AG10803 (cell line): ENCODE results near the gene TAC3.
"Not testable (repeated sequence)": the region's sequence is repeated elsewhere in the genome, so short reads cannot be mapped to it uniquely, and the experiment has no call there.

ENCODE experiments used
- DNase-seq: peaks from one replicate; pipeline ENCODE4 v3.0.0; 2010; ENCODE audit warnings: low read depth
- H3K4me3 ChIP-seq: 2 replicates; pipeline ENCODE4 v1.5.1; 2011; ENCODE audit warnings: mild to moderate bottlenecking, low read length, control low read depth
- CTCF ChIP-seq: conservative IDR thresholded peaks from 2 replicates; pipeline ENCODE4 v1.5.1; 2011; ENCODE audit warnings: mild to moderate bottlenecking, low read length, control low read depth, inconsistent platforms

TAC3 gene

GRCh38 chr12:57033431-57033830, 17.1 kb upstream of the TAC3 start:
- no peak for DNase-seq
- TF ChIP-seq CTCF: no peak
- no peak overlapping the region for H3K4me3 ChIP-seq

- H3K4me3 ChIP-seq: no peak overlapping the region
- DNase-seq: no peak
- TF ChIP-seq CTCF: no peak
These were observed 15.5 kb upstream of the TAC3 start for GRCh38 chr12:57031789-57032188.

- DNase-seq: no peak
- no peak for TF ChIP-seq CTCF
- H3K4me3 ChIP-seq: no peak overlapping the region
These were observed 14.9 kb upstream of the TAC3 start for GRCh38 chr12:57031138-57031725.

GRCh38 chr12:57029457-57029856, 13.1 kb upstream of the TAC3 start:
- no peak overlapping the region for H3K4me3 ChIP-seq
- no peak for DNase-seq
- no peak for TF ChIP-seq CTCF

GRCh38 chr12:57027805-57028153, 11.4 kb upstream of the TAC3 start:
- no peak for DNase-seq
- no peak overlapping the region for H3K4me3 ChIP-seq
- TF ChIP-seq CTCF: no peak

- DNase-seq: no peak
- H3K4me3 ChIP-seq: no peak overlapping the region
- TF ChIP-seq CTCF: no peak
These were observed 10.9 kb upstream of the TAC3 start for GRCh38 chr12:57027011-57027804.

GRCh38 chr12:57025196-57025595, 8.9 kb upstream of the TAC3 start:
- no peak for TF ChIP-seq CTCF
- DNase-seq: no peak
- H3K4me3 ChIP-seq: no peak overlapping the region

GRCh38 chr12:57022324-57022723, 6.0 kb upstream of the TAC3 start:
- H3K4me3 ChIP-seq, DNase-seq: not testable (repeated sequence)
